Esophagus (tissue), 2 donors: ENCODE data around the gene ETV7. TPM values are rescaled to one million over a fixed set of nuclear protein-coding genes. Genes with fewer than 3 reads are reported as not detected.

ENCODE experiments used
- H3K27ac ChIP-seq, 2 donors: one replicate each; pipeline ENCODE4 v1.5.1; 2013; ENCODE audit warnings: low read depth in 2 of 2, mild to moderate bottlenecking in 2 of 2, inconsistent platforms in 1 of 2, low read length in 1 of 2, moderate library complexity in 1 of 2
- H3K27me3 ChIP-seq, 2 donors: one replicate each; pipeline ENCODE4 v1.6.1; 2013; ENCODE audit warnings: low read length in 2 of 2, control low read depth in 1 of 2, mild to moderate bottlenecking in 1 of 2; ENCODE audit not compliant: insufficient read depth in 2 of 2, control insufficient read depth in 1 of 2
- H3K36me3 ChIP-seq, 2 donors: one replicate each; pipeline ENCODE4 v1.6.1; 2013; ENCODE audit warnings: low read length in 1 of 2; ENCODE audit not compliant: control insufficient read depth in 2 of 2, insufficient read depth in 2 of 2
- H3K4me1 ChIP-seq, 2 donors: one replicate each; pipeline ENCODE4 v1.6.1; 2013; ENCODE audit warnings: low read length in 1 of 2; ENCODE audit not compliant: control insufficient read depth in 2 of 2, insufficient read depth in 2 of 2
- H3K4me3 ChIP-seq, 2 donors: one replicate each; pipeline ENCODE4 v1.5.1; 2013; ENCODE audit warnings: low read length in 2 of 2, mild to moderate bottlenecking in 2 of 2, low read depth in 1 of 2, moderate library complexity in 1 of 2
- H3K9me3 ChIP-seq, 2 donors: one replicate each; pipeline ENCODE4 v1.6.1; 2013; ENCODE audit warnings: mild to moderate bottlenecking in 2 of 2, low read depth in 1 of 2, low read length in 1 of 2, moderate library complexity in 1 of 2; ENCODE audit not compliant: control insufficient read depth in 2 of 2, insufficient read depth in 1 of 2
- WGBS, 2 donors: extraction: QIAGEN DNeasy Blood & Tissue Kit; methylation state at CpG; one replicate each; pipeline ENCODE4 v1.1.7; 2013; 5-methylcytosine and 5-hydroxymethylcytosine counted together
- polyA plus RNA-seq, 2 donors: library from polyadenylated mRNA; stranded (reverse); fragments of 200-250 nt; gene quantifications; one replicate each; pipeline ENCODE4 v1.2.3, GENCODE V29; 2013
- donor health status: healthy with polysubstance abuse.
- donor health status: Bipolar disorder and iron deficiency.

Gene ETV7
- polyA plus RNA-seq, 2 donors, result 2.1 to 3.3 TPM

GRCh38 chr6:36376742-36377141 lies 10.7 kb downstream of the ETV7 start:
- 73 to 80% methylated on average over 8 of the region's 8 CpGs for WGBS, 2 donors
- Histone ChIP-seq H3K36me3 (no peaks in the 10 kb centered on the region), H3K27ac (no peak overlapping the region), H3K4me3 (no peak overlapping the region), H3K27me3 (no peaks in the 10 kb centered on the region), H3K4me1 (no peaks in the 10 kb centered on the region), H3K9me3 (no peaks in the 10 kb centered on the region)

- Histone ChIP-seq H3K27ac (no peak overlapping the region), H3K4me3 (no peak overlapping the region), H3K4me1 (no peaks in the 10 kb centered on the region), H3K27me3 (no peaks in the 10 kb centered on the region), H3K9me3 (no peaks in the 10 kb centered on the region), H3K36me3 (no peaks in the 10 kb centered on the region)
- 96 to 97% methylated on average over 8 of the region's 8 CpGs for WGBS, 2 donors
These were observed 11.3 kb downstream of the ETV7 start for GRCh38 chr6:36376183-36376582.

GRCh38 chr6:36375644-36376155 lies 11.8 kb downstream of the ETV7 start:
- H3K27ac ChIP-seq, result no peak overlapping the region
- 96% methylated on average over 20 of the region's 20 CpGs for WGBS, 2 donors

GRCh38 chr6:36374972-36375371 lies 12.5 kb downstream of the ETV7 start:
- WGBS, 2 donors, result 86 to 91% methylated on average over 8 of the region's 8 CpGs
- Histone ChIP-seq H3K36me3 (peaks cover 0 to 2% of the 10 kb centered on the region in 2 donors), H3K4me1 (no peaks in the 10 kb centered on the region), H3K4me3 (no peak overlapping the region), H3K27me3 (no peaks in the 10 kb centered on the region), H3K9me3 (no peaks in the 10 kb centered on the region), H3K27ac (no peak overlapping the region)

More at GRCh38 chr6:36375644-36376155, 11.8 kb downstream of the ETV7 start:
- no peaks in the 10 kb centered on the region for H3K27me3 ChIP-seq
- no peaks in the 10 kb centered on the region for H3K4me1 ChIP-seq
- peaks cover 0 to 2% of the 10 kb centered on the region in 2 donors for H3K36me3 ChIP-seq
- H3K9me3 ChIP-seq, result no peaks in the 10 kb centered on the region
- H3K4me3 ChIP-seq, result no peak overlapping the region

GRCh38 chr6:36374194-36374593 lies 13.3 kb downstream of the ETV7 start:
- Histone ChIP-seq H3K4me1 (no peaks in the 10 kb centered on the region), H3K27ac (no peak overlapping the region), H3K27me3 (no peaks in the 10 kb centered on the region), H3K9me3 (no peaks in the 10 kb centered on the region), H3K36me3 (peaks cover 0 to 2% of the 10 kb centered on the region in 2 donors), H3K4me3 (no peak overlapping the region)
- 92 to 95% methylated on average over 4 of the region's 4 CpGs for WGBS, 2 donors

- Histone ChIP-seq H3K4me1 (no peaks in the 10 kb centered on the region), H3K27me3 (no peaks in the 10 kb centered on the region), H3K27ac (no peak overlapping the region), H3K36me3 (peaks cover 0 to 2% of the 10 kb centered on the region in 2 donors), H3K4me3 (no peak overlapping the region), H3K9me3 (no peaks in the 10 kb centered on the region)
- WGBS, 2 donors, result 52 to 57% methylated on average over 15 of the region's 15 CpGs
These were observed 14.0 kb downstream of the ETV7 start for GRCh38 chr6:36373368-36374019.

- H3K4me3 ChIP-seq, result no peak overlapping the region
- H3K36me3 ChIP-seq, result peaks cover 0 to 2% of the 10 kb centered on the region in 2 donors
- no peak overlapping the region for H3K27ac ChIP-seq
- H3K27me3 ChIP-seq, result no peaks in the 10 kb centered on the region
- H3K9me3 ChIP-seq, result no peaks in the 10 kb centered on the region
- 90 to 95% methylated on average over 6 of the region's 6 CpGs for WGBS, 2 donors
- H3K4me1 ChIP-seq, result no peaks in the 10 kb centered on the region
These were observed 15.4 kb downstream of the ETV7 start for GRCh38 chr6:36372088-36372487.

GRCh38 chr6:36371211-36371610 lies 16.3 kb downstream of the ETV7 start:
- Histone ChIP-seq H3K4me1 (no peaks in the 10 kb centered on the region), H3K27ac (no peak overlapping the region), H3K36me3 (peaks cover 0 to 4% of the 10 kb centered on the region in 2 donors), H3K4me3 (no peak overlapping the region), H3K9me3 (no peaks in the 10 kb centered on the region), H3K27me3 (no peaks in the 10 kb centered on the region)
- WGBS, 2 donors, result 93 to 94% methylated on average over 9 of the region's 9 CpGs

- H3K36me3 ChIP-seq, result peaks cover 0 to 4% of the 10 kb centered on the region in 2 donors
- no peak overlapping the region for H3K27ac ChIP-seq
- WGBS, 2 donors, result 93 to 99% methylated on average over 2 of the region's 2 CpGs
- no peaks in the 10 kb centered on the region for H3K4me1 ChIP-seq
- no peaks in the 10 kb centered on the region for H3K27me3 ChIP-seq
- H3K4me3 ChIP-seq, result no peak overlapping the region
- no peaks in the 10 kb centered on the region for H3K9me3 ChIP-seq
These were observed 16.8 kb downstream of the ETV7 start for GRCh38 chr6:36370638-36371037.
